HPDE6-E6E7 (cell line): ENCODE data around the gene PTPRT.

Source experiments
- DNase-seq: peaks from one replicate; pipeline ENCODE4 v3.0.0; 2011; ENCODE audit warnings: missing footprints; ENCODE audit errors: extremely low spot score

The PTPRT gene

DNA sequence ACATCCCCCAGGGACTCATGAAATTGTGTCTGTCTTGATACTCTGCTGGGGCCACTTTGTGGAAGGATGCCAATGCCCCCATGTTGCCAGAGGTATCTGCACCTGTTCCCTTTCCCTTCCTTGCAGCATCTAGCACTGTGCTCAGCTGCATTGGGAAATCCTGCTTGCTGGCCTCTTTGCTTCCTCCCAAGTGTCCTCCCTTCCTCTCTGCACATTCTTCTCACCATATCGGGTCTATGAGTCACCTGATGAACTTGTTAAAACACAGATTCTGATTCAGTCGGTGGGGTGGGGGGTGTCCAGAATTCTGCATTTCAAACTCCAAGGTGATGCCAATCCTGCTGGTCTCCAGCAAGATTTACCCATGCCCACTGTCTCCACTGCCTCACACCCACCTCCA lies 467.8 kb downstream of the PTPRT start:
- DNase-seq, result no peak

DNA sequence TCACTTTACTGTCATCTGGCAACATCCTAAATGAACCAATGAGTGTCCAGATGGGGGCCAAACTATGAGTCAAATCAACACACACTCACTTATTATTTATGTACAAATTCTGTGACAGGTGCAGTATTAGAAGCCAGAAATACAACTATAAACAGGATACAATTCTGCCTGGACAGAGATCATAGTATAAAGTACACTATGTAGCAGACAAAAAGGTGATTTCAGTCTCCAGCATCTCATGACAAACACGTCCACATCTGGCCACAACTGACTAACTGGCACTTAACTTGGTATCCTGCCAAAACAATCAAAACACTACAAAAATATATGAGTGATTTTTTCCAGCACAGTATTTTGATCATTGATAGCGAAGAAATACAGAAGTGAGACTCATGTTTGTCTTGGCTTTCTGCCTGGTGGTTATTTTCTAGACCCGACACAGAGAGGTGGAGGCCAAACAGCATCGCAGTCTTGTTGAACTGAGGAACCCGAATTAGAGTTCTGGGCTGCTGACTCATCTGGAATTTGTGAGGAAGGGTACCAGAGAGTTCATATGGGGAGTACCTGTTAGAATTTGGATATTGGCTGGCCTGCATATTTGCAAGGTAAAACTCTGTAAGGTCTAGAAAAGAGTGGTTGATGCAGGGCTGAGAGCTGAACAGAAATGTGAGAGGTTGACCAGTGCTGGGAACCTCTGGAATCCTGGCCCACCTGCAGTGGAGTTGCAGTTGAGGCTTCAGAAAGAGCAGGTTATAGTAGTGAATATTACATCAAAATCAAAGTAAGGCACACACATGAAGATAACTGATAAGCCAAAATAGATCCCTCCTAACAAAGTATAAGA lies 475.2 kb downstream of the PTPRT start:
- no peak for DNase-seq

DNA sequence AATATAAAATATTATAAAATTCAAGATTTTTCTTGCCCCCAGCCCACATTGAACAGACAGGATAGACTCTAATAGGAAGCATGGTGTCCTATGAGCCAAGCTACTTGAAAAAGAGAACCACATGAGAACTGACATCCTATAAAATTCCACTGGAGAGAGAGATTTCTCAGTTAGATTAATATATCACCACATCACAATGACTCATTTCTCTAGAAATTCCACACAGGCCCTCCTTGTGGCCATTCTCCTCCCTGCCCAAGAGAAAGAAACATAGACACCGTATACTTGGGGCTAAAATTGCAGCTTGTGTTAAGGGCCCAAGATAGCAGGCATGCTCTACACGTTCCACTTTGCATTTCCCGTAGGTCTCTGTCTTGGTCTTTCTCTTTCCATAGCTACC lies 481.4 kb downstream of the PTPRT start:
- DNase-seq, result no peak

DNA sequence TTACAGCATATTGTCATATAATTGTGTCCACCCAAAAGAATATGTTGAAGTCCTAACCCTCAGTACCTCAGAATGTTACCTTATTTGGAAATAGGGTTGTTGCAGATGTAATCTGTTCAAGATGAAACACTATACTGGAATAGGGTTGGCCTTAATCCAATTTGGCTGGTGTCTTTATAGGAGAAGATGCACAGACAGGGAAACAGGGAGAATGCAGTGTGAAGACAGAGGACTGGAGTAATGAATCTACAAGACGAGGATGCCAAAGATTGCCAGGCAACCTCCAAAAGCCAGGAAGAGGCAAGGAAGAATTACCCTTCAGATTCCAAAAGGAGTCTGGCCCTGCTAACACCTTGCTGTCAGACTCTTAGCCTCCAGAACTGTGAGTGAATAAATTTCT lies 482.9 kb downstream of the PTPRT start:
- no peak for DNase-seq

DNA sequence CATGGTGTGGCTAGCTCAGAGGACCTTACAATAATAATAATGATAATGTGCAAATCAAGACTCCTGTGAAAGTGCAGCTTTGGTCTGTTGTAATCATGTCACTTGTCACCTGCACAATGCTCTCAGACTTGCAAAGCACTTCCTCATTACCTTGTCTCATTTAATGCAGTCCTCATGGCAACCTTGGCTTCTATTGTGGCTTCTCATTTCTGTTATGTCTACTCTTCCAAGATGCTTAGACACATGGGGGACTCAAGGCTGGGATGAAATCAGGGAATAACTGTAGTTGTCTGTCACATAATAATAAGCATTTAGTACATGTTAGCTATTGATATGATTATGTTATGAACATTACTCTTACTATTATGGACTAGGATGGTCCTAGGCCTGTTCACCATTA lies 484.2 kb downstream of the PTPRT start:
- DNase-seq, result no peak

DNA sequence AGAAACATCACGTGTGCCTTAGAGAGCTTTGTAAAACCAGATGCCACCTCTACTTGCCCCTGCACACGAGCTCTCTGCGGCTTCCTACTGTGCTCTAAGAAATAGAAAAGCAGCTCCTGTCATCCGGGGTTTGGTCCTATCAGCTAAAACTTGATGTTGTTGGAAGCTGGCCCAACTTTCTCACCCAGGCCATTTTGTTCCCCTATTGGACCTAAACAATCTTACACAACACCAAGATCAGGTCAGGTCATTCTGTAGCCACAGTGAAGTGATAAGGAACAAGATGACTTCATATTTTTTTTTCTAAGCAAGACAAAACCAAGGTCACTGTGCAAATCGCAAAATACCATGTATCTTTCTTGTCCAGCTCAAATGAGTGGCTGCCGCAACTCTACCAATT lies 486.0 kb downstream of the PTPRT start:
- DNase-seq, result no peak

DNA sequence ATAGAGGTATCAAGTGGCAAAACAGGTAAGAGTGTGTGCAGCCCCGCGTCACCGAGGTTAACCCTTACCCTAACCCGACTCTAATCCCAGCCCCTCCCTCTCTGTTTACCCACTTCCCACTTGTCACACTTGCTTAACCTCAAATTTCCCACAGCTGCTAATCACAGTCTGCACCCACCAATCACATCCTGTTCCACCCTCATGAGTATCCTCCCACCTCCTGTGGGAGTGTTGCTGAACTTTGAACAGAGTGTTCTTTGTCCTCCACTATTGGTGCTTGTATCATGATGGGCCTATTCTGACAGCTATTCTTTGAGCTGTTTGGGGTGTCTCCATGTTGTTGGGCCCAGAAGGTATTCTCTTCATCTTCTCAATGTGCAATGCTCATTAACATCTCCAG lies 487.8 kb downstream of the PTPRT start:
- DNase-seq, result no peak

DNA sequence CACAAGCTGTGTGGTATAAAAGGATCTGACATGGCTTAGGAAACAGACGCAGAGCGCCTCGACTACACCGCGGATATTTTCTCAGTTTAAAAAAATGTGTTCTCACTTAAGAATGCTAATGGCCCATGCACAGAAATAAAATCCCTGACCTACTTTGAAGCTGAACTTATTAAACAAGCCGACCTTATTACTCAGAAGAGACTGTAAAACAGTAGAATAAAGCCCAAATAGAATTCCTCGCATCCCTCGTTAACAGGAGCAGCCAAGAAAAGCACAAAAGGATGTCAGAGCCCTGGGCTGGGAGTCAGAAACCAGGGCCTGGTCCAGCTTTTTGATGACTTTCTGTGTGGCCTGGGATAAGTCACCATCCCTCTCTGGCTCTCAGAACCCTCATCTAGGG lies 489.3 kb downstream of the PTPRT start:
- DNase-seq, result no peak

- no peak for DNase-seq
Measured at GRCh38 chr20:42697962-42698361, 491.7 kb downstream of the PTPRT start.

DNA sequence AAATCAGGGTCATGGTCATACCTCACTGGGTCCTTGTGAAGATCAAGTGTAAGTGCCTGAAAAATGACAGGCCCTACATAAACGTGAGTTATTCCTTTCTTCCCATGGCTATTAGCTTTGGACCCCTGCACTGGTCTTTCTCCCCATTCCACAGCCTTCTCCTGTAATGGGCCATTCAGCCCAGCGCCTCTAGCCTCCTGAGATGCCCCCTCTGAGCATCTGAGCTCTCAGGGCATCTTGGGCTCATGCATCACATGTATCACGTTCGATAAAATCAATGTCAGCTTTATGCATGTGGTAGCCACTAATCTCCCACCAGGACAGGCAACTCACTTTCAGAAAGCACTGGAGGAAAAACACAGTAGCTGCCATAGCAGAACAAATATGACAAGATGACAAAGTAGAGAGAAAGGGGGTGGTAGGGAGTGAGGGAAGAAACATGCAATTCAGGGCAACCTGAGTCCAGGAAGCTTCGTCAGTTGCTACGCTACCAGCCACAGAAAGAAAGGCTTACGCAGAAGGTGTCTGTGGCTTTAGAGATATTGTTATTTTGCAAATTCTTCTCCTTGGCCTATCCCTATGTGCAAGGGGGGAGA lies 498.8 kb downstream of the PTPRT start:
- DNase-seq, result no peak

DNA sequence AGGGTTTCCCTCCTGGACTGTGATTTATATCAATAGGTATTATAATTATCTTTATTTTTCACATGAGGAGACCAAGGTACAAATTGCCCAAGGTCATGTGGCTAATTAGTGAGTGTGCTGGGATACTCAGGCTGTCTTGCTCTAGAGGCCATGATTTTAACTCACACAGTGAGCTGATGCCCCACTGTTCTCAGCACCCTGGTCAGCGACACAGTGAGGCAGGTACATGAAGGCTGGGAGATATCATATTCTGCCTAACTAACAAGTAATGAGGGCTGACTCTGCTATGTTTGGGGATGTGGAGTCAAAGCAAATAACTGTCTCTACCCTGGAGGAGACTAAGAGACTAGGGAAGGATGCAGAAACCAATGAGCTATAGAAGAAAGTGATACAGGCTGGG lies 501.1 kb downstream of the PTPRT start:
- no peak for DNase-seq

DNA sequence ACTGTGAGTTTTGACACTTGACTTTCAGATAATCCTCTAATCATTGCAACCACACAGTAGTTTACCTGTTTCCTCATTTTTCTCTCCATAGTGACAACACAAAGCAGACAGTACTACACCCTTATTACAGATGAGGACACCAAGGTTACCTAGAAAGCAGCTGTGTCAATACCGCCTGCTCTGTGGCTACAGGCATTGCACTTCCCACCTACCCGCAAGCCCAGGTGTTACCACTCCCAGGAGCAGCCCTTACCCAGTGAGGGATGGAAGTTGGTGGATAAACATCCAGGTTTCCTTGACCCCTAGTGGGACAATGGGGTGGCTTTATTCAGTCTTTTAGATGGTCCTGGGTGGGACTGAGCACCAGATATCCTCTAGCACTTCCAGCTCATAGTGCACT lies 503.6 kb downstream of the PTPRT start:
- no peak for DNase-seq

GRCh38 chr20:42678895-42679294 lies 510.8 kb downstream of the PTPRT start:
- no peak for DNase-seq

DNA sequence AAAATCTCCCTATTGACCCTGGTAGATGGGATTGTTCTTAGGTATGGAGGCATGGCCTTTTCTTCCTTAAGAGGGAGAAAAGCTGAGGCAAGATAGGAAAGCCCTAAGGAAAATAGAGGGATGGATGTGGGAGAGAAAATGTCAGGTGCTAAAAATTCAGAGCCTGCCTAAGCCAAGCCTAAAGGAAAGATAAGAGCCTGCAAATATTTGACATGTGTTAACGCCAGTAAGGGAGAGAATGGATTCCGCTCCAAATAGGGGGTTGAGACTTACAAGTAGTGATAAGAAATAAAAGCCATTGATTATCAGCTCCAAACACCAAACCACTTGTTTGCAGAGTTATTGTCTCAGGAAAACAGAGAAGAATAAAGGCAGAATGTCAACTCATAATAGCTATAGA lies 533.6 kb downstream of the PTPRT start:
- no peak for DNase-seq

DNA sequence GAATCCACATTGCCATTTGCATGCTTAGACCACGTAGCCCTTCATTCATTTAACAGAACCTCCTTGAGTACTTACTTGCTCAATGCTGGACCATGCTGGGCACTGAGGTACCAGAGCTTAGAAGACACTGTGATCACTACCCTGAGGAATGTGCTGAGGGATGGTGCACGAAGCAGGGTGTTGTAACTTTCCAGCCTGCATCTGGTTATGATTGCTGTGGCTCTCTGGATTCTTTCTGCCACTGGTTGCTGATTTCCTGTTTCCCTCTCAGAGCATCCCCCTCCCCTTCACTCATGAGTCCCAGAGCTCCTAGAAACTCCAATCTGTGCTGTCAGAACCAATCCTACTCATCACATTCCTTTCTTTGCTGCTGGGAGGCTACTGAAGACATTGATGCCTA lies 537.4 kb downstream of the PTPRT start:
- no peak for DNase-seq

GRCh38 chr20:42650191-42650746 lies 539.4 kb downstream of the PTPRT start:
- no peak for DNase-seq

- no peak for DNase-seq
Measured at GRCh38 chr20:42649748-42650147, 540.0 kb downstream of the PTPRT start.

- DNase-seq, result no peak
Measured at GRCh38 chr20:42646250-42646649, 543.5 kb downstream of the PTPRT start.

DNA sequence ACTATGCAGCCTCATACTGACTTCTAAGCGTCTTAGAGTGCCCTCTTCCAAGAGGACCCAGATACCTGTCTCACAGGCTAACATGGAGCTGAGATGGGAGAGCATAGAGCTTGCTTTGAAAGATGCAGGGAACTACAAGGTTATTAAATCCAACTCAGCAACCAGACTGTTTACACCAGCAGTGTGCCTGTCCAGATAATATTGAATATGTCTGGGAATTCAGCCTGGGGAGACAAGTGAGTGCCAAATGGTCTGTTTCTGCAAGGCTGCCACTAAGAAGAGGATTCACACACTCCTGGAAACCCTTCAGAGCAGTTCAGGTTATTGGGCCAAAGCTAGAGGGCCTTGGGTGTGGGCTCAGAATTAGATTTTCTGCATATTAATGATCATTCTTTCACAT lies 547.8 kb downstream of the PTPRT start:
- DNase-seq, result no peak

- DNase-seq, result no peak
Measured at GRCh38 chr20:42639140-42639539, 550.6 kb downstream of the PTPRT start.

DNA sequence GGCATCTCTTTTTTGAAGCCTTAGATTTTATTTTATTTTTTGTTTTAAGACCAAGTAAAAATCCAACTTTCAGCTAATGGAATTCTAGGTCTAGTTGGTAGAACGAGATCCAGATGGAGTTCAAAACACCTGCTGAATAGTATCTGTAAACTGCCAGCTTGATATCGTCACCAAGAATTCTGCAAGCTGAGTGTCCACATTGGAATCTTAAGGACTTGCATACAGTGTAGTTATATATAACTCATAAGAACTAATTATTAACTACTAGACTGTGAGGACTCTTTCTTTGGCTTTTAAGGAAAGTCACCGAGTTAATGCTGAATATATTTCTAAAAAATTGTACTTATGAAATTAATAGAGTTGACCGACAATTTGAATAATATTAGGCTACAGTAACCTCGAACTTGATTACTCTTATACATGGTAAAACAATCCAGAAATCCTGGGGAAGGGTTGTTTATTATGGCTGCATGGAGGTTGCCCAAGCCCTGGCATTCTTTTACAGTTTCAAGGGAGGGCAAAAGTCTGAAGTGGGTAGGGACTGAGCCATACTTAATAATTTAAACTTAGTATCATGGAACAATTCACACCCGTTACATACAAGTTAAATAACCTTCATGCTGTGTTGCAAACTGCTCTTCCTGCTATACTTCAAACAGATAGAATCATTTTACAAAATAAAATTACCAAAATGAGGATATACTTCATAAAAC lies 553.9 kb downstream of the PTPRT start:
- no peak for DNase-seq

DNA sequence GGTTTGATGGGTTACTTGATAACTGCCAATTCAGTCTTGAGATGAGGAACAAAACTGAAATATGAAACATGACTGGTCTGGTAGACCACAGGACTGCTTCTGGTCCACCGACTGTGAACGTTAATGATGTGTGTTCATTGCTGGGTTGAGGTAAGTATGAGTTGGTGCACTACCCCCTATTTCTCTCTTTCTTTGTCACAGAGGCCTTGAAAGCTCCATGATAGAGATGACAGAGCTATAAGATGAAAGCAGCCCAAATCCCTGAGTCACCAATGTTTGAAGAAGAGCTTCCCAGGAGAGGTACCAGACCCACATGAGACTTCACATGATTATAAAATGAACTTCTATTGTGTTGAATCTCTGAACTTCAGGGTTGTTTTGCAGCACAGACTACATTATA lies 555.5 kb downstream of the PTPRT start:
- DNase-seq, result no peak

DNA sequence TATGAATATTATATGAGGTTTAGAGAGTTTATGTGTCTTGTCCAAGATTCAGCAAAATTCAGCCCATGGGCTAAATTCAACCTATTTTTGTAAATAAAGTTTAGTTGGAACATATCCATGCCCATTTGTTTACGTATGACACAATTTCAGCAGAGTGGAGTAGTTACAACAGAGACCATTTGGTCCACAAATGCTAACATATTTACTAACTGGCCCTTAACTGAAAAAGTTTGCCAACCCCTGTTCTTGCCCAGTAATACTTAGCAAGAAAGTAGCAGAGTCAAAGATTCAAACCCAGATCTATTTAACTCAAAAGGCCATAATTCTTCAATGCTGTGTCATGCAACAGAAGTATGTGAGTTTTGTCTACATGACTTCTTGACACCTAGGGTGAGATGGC lies 561.0 kb downstream of the PTPRT start:
- no peak for DNase-seq
